Inferior parietal cortex (tissue), 1 donor: ENCODE measurements around the gene TSPAN17.

Experiments used
- DNase-seq: peaks from one replicate; pipeline ENCODE4 v3.0.0-alpha.2; 2016; ENCODE audit errors: extremely low spot score

Gene TSPAN17

DNA sequence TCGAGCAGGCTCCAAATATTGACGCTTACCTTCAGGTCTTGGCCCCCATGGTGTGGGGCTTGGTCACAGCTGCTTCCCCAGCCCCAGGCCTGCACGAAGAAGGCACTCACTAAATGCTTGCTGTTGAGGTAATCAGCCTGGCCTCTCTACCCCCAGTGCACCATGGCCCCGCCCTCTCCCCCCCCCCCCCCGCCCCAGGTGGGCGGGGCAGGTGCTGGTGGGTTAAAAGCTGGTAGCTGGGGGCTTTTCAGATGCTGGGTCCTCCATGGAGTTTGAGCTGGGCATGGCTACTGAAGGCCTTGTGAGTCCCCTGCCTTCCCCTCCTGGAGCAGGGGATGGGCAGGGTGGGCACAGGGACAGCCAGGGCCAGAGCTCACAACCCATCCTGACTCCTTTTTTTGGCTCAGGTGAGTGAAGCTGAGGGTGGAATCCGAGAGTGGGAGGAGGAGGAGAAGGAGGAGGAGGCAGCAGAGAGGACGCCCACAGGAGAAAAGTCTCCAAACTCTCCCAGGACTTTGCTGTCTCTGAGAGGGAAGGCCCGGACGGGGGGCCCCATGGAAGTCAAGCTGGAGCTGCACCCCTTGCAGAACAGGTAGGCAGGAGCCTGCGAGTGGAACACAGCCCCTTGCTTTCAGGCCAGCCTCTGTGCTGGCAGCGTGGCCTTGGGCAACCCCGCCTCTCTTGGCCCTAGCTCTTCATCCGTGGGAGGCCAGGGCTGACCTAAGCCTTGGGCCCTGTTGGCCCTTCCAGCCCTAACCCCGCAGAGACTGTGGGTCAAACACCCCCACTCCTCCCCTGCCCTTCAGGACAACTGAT, 4.4 kb upstream of the TSPAN17 start:
- no peak for DNase-seq

DNA sequence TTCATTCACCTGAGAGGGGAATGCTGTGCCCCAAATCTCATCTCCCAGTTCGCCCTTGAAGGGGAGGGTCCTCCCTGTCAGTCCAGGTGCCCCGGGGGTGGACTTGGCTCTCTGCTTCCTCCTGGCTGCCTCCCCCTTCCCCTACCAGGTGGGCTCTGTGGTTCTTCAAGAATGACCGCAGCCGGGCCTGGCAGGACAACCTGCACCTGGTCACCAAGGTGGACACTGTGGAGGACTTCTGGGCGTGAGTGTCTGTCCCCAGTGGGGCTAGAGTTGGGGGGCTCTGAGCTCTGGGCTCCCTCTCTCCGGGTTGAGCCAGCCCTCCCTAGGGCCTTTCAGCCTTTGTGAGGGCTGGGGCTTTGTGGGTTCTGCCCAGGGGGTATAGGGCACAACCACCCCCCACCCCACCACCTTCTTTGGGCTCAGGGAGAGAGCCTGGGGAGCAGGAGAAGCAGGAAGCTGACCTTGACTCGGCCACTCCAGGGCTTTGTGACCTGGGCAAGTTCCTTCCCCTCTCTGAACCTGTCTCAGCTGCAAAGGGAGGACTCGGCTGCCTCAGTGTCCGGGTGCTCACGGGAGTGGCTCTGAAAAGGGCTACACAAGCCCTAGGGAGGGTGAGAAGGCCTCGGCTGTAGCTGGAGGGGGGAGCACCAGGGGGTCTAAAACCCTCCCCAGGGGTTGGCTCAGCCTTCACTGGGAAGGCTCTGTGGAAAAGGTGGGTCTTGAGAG, 3.6 kb upstream of the TSPAN17 start:
- no peak for DNase-seq

DNA sequence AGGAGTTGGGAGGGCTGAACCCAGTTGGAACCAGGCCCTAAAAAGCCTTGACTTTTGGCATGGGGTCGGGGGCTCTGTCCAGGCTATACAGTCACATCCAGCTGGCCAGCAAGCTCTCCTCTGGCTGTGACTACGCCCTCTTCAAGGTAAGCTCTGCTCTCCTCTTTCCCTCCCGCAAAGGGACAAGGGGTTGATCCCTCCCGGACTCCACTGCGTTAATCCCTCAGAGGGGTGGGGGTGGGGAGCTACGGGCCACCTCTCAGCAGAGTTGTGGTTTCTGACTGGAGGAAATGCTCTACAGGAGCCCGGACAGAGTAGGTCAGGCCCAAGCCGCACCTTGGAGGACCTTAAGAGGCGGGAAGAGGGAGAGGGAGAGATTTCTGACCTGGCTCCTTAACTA, 3.0 kb upstream of the TSPAN17 start:
- DNase-seq = no peak

DNA sequence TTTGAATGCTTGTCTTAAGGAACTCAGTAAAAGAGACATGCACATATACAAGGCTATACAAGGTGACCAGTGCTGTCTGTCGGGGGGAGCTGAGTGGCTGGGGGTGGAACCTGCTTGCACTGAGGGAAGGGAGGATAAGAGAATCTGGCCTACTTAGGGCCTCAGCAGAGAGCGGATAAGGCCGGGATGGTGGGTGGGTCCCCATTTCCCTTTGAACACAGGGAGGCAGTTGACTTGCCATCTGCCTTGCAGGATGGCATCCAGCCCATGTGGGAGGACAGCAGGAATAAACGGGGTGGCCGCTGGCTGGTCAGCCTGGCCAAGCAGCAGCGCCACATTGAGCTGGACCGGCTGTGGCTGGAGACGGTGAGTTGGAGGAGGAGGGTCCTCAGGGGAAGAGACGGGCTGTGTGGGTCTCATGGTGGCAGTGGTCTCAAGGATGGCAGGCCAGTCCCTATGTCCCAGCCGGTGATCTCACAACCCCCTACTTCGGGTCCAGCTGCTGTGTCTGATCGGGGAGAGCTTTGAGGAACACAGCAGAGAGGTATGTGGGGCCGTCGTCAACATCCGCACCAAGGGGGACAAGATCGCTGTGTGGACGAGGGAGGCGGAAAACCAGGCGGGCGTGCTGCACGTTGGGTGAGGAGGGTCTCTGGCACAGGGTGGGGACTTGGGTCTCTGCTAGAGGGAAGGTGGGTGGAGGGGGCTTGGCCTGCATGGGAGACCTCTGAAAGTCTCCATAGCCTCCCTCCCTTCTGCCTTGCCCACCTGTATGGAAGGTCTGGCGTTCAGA, 2.2 kb upstream of the TSPAN17 start:
- no peak for DNase-seq

DNA sequence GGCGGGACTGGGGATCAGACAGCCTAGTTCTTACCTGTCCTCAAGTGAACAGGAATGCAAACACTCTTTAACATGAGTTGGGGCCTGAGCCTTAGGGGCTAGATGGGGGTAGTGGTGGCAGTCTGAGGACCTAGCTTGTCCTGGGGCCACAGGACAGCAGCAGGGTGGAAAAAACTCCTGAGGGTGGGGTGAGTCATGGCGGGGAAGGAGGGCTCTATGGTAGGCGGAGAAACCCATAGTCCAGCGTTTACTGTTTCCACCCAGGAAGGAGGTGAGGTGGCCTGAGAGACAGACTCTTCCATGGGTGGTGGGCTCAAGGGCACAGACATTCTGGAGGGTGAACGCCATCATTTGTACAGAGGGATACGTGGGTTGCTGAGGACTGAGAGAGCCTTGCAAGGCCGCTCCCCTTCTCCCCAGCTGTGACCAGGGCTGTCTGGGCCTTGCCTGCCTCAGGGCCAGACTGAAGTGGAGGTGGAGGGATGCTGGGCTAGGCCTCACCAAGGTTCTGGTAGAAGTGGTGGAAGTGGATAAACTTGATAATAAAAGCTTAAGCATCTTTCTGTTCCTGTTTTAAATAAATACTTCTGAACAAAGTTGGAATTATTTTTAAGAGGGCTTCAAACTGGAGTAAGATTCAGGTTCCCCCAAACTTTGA, 1.1 kb upstream of the TSPAN17 start:
- DNase-seq = no peak

DNA sequence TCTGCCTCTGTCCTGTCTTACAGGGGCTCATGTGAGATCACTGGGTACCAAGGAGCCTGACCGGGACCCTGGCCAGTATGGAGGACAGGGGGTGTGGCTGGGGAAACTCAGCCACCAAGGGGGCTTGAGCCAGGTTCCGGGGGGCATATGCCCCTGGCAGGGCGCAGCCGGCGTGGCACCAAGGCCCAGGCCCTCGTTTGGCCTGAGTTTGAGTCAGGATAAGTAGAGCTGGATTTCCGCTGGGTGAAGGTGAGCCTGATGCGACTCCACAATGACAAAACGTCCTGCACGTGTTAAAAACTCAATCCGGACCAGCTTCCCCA, 616 bp upstream of the TSPAN17 start:
- DNase-seq = no peak

DNA sequence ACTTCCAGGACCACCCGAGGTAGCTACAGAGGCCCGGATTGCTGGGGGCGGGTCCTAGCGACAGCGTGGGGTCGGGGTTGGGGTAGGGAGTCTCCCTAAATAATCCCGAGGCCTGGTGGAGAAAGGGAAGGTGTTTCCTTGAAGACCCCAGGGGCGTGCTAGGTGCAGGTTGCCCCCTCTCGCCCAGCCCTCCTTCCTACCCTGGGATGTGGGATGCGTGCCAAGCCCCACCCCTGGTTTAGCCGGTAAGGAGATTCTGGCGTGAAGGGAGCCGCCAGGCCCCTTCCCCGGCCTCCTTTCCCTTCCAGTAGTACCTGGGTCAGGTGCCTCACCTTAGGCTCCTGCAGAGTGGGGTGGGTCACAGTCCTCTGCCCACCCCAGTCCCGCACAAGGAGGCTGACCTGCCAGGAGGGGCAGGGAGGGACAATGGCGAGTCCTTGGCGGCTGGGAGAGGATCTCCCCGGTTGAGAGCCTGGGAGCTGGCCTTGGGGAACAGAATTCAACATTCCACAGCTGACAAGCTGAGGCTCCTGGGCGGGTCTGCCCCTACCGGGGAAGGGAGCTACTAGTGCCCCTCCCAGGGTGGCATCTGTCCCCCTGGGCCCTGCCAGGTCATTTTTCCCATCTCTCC, 674 bp downstream of the TSPAN17 start:
- DNase-seq = no peak

DNA sequence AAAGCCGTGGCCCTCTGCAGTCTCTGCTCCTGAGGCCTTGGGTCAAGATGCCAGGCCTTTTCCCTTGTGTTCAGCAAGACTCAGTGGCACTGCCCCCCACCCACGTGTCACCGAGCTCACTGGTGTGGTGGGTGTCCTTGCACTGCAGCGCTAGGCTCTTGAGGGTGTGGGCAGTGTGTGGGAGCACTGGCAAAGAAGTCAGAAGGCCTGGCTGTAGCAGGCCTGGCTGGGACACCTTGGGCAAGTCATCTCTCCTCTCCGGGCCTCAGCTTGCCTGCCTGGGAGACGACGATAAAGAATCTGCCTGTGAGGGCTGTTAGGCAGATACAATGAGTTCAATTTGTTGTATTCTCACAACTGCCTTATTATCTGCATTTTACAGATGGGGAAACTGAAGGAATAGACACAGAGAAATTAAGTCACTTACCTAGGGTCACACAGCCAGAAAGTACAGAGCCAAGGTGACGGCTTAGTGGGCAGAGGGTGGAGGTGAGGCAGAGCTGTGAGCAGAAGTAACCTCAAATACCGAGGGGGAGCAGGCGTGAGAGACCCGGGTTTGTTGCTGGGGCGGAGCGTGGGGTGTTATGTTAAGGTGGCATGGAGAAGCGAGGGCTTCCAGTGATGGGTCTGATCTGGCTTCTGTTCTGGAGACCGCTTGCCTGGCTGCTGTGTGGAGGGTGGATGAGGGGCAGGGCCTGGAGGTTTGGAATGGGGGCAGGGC, 1.4 kb downstream of the TSPAN17 start:
- DNase-seq = no peak

DNA sequence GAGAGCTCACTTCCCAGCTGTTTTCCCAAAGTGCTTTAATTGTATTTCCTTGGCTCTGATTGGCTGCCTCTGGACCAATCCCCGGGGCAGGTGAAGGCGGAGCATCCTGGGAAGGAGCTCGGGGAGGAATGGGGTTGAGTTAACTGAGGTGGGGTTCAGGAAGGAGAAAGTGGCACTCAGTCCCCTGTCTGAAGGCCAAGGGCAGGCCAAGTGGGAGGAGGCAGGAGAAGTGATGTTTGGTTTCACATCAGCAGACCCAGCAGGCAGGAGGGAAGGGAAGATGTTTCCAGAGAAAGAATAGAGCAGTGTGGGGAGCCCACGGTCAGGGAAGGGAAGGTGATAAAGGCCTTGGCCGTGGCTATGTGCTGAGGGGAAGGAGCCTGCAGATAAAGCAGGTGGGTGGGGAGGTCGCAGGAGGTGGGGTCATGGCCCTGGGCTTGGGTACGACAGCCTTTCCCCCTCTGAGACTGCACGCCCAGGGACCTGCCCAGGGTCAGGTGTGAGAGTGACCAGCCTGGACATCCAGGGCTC, 3.1 kb downstream of the TSPAN17 start:
- DNase-seq = no peak

DNA sequence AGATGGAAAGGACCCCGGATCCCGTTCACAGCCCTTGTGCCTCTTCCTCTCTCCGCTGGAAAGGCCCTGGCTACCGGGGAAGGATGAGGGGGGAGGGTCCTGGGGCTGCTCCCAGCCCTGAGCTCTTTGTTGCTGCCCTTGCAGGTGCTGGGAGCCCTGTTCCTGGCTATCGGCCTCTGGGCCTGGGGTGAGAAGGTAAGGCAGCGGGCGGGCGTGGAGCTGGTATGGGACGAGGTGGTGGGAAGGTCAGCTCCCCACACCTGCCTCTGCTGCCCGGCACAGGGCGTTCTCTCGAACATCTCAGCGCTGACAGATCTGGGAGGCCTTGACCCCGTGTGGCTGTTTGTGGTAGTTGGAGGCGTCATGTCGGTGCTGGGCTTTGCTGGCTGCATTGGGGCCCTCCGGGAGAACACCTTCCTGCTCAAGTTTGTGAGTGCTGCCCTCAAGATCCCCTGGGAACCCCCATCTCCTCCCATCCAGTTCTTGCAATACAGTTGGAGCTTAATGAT, 4.2 kb downstream of the TSPAN17 start:
- no peak for DNase-seq

DNA sequence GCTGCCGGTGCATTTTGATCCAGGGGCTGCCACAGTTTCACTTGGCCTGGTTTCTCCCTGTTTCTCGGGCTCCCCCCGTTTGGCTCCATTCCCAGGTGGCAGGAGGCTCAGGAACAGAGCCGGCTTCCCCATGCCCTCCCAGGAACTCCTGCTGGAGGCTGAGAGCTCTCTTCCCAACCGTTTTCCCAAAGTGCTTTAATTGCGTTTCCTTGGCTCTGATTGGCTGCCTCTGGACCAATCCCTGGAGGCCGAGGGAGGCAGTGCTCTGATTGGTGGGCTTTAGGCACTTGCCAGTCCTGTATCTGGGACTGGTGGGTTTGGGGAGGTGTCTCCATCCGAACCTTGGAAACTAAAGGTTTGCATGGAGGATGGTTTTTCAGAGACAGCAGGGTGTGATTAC, 4.9 kb downstream of the TSPAN17 start:
- DNase-seq = peak; percentile 73

DNA sequence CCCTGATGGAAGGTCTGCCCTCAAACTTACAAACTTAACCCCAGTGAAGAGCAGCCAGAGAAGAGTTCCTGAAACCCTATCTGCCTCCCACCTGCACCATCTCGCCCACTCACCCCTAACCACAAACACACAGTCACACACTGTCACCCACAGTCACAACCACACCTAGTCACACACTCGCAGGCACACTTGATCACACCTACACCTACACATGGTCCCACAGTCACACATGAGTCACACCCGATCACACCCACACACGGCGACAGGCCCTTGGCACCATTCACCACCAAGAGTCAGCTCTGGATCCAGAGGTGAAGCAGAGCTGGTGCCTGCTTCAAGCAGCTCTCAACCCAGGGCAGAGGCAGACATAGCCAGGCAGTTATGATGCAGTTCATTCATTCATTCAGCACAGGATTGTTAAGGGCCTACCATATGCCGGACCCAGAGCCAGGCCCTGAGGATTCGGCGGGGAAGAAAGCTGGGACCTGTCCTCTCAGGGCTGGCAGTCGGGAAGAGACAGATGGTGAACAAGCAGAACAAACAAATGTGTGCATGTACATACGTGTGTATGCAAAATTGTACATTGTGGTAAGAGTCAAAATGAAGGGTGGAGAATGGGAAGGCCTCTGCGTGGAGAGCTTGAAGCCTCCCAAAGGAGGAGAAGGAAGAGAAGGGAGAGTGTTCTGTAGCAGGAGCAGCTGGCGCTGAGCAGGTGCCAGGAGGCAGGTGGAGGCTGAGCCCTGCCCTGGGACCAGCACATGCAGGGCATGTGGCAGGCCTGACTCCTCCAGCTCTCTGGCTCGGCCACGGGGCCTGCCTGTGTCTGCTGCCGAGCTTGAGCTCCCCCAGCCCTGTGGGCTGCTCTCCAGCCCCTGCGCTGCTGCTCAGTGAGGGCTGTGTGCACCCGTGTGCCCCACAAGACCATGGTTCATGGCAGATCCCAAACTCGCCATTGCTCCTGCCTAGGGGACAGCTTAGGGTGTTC, 6.4 kb downstream of the TSPAN17 start:
- no peak for DNase-seq

DNA sequence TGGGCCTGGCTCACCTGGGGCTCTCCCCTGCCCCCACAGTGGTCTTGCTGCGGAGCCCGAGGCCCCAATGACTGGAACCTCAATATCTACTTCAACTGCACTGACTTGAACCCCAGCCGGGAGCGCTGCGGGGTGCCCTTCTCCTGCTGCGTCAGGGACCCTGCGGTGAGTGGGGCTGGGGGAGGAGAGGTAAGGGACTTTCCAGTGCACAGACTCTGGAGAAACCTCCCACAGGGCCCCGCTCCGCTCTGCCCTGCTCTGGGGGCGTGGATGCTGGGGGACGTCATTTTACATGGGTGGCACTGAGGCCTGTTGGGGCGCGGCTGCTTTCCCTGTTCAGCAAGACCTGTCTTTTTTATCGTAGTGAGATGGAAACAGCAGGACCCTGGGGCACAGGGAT, 7.6 kb downstream of the TSPAN17 start:
- DNase-seq = no peak

DNA sequence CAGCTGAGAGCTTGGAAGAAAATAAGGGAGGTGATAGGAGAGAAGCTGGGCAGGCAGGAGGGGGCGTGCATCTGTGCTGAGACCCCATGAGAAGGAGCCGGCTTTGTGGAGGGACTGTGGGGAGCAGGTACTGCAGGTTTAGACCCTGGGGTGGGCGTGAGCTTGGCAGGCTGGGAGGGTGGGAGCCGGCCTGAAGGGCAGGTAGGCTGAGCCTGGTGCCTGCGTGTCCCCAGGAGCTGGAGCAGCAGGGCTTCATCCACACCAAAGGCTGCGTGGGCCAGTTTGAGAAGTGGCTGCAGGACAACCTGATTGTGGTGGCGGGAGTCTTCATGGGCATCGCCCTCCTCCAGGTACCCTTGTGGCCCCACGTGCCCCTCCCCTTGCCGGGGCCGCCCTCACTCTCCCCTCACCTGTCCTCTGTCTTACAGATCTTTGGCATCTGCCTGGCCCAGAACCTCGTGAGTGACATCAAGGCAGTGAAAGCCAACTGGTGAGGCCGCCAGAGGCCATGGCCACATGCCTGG, 9.2 kb downstream of the TSPAN17 start:
- DNase-seq = no peak

DNA sequence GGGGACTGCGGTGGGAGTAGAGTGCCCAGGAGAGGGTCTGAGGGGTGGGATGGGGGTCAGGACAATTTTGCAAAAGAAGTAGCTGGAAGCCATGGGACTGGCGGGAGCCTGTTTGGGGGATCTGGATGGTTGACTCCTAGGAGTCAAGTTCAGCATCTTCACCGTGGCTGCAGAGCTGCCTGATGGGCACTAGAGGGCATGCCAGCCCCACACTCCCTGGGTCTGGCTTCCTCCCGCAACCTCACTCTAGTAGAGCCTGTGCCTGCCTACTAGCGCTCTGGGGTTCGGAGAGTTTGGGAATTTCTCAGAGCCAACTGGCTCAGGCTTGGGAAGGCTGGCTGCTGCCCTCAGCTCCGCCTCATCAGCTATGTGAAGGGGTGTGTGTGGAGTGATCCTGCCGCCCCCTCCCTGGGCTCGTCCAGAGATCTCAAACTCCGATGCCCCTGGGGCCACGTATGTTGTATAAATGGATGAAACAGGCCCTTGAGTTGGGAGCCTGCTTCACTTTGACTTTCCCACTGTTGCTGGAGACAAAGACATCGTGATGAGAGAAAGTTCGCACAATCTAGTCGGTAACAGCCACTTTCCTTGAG, 10.8 kb downstream of the TSPAN17 start:
- peak; percentile 71 for DNase-seq

DNA sequence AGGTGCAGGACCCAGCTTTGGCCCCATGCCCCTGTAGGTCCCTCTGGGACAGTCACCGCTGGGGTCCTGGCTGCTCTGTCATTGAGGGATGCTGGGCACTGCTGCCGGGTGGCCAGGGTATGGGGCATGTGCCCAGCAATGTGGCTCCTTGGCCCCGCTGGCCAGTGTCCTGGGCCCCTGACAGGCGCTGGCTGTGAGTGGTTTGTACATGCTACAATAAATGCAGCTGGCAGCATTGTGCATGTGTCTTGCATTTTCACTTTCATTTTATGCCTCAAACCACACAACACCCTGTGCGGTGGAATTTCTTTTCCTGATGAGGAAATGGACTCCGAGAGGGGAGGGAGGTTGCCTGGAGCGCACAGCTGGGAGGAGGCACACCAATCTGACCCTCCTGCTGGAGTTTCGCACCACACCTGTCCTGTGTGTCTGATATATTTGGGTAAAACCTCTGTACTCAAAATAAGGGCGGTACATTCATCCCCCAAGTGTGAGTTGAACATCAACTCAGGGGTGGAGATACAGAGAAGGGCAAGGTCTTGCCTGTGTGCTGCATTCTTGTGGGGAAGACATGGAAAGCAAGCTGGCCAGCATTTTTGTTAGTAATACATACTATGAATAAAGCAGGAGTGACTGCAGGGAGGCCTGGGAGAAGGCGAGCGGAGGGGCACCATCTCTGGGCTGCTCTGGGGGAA, 11.7 kb downstream of the TSPAN17 start:
- no peak for DNase-seq

DNA sequence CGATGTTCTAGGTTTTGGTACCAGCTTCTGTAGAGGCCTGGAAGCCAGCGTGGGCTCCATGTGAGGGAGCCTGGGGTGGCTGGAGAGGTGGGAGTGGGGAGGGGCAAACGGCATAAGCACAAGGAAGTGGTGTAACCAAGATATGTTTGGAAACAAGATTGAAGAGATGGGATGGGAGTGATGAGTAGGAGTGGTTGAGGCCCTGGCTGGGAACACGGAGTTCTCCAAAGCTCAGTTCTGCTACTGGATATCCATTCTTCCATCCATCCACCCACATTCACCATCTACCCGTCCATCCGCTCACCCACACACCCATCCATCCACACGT, 12.2 kb downstream of the TSPAN17 start:
- no peak for DNase-seq

DNA sequence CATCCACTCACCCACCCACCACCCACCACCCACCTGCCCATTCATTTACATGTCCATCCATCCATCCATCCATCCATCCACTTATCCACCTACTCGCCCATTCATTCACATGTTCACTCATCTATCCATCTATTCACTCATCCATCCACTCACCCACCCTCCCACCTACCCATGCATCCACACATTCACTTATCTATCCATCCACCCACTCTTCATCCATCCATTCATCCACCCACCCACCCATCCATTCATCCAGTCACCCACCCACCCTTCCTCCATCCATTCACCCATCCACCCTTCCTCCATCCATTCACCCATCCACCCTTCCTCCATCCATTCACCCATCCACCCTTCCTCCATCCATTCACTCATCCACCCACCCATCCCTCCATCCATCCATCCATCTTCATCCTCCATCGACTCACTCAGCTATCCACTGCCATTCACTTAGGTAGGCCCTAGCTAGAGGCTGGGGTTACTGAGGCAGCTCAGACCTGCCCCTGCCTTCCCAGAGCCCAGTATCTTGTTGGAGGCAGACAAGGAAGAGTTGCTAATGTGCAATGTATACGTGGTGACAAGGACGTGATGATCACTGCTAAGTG, 12.7 kb downstream of the TSPAN17 start:
- DNase-seq = no peak
